ENCODE measurements around the gene ALDH9A1.
"Not testable (repeated sequence)": the region's sequence is repeated elsewhere in the genome, so short reads cannot be mapped to it uniquely, and the experiment has no call there.

Gene ALDH9A1

GRCh38 chr1:165645654-165646366 is 52.6 kb downstream of the ALDH9A1 start:
- DNase-seq (ENCODE audit: low read depth in 2 of 2), result no peak

GRCh38 chr1:165644064-165644735 is 54.2 kb downstream of the ALDH9A1 start:
- DNase-seq (ENCODE audit: low read depth in 2 of 2), result no peak

GRCh38 chr1:165641231-165641987 is 57.0 kb downstream of the ALDH9A1 start:
- no peak for DNase-seq (ENCODE audit: low read depth in 2 of 2)

- no peak for DNase-seq (ENCODE audit: low read depth in 2 of 2)
Observed at GRCh38 chr1:165639821-165640623, 58.3 kb downstream of the ALDH9A1 start.

GRCh38 chr1:165638211-165638610 is 60.2 kb downstream of the ALDH9A1 start:
- DNase-seq (ENCODE audit: low read depth in 2 of 2), result not testable (repeated sequence)

- DNase-seq (ENCODE audit: low read depth in 2 of 2), result peak; percentile 54 to 56
Observed at GRCh38 chr1:165637427-165637826, 60.9 kb downstream of the ALDH9A1 start.

GRCh38 chr1:165635823-165636222 is 62.5 kb downstream of the ALDH9A1 start:
- no peak for DNase-seq (ENCODE audit: low read depth in 2 of 2)

- DNase-seq (ENCODE audit: low read depth in 2 of 2), result no peak
Observed at GRCh38 chr1:165635329-165635728, 63.0 kb downstream of the ALDH9A1 start.

GRCh38 chr1:165634154-165634921 is 64.0 kb downstream of the ALDH9A1 start:
- DNase-seq (ENCODE audit: low read depth in 2 of 2), result no peak

GRCh38 chr1:165633614-165634013 is 64.7 kb downstream of the ALDH9A1 start:
- no peak for DNase-seq (ENCODE audit: low read depth in 2 of 2)

- no peak for DNase-seq (ENCODE audit: low read depth in 2 of 2)
Observed at GRCh38 chr1:165632491-165632890, 65.9 kb downstream of the ALDH9A1 start.

- DNase-seq (ENCODE audit: low read depth in 2 of 2), result no peak
Observed at GRCh38 chr1:165632152-165632469, 66.3 kb downstream of the ALDH9A1 start.

- DNase-seq (ENCODE audit: low read depth in 2 of 2), result peak; percentile 57 to 59
Observed at GRCh38 chr1:165631342-165632151, 66.8 kb downstream of the ALDH9A1 start.

- peak; percentile 96 to 97 for DNase-seq (ENCODE audit: low read depth in 2 of 2)
Observed at GRCh38 chr1:165630629-165631341, 67.6 kb downstream of the ALDH9A1 start, which contains the start of gene MGST3. MGST3 (plus strand) TSS chr1:165631234; CDS start chr1:165649848, 18,614 bp downstream.

GRCh38 chr1:165629848-165630628 is 68.3 kb downstream of the ALDH9A1 start:
- DNase-seq (ENCODE audit: low read depth in 2 of 2), result no peak

- DNase-seq (ENCODE audit: low read depth in 2 of 2), result no peak
Observed at GRCh38 chr1:165629151-165629550, 69.2 kb downstream of the ALDH9A1 start.

- DNase-seq (ENCODE audit: low read depth in 2 of 2), result no peak
Observed at GRCh38 chr1:165628147-165628822, 70.1 kb downstream of the ALDH9A1 start.

GRCh38 chr1:165624441-165624840 is 73.9 kb downstream of the ALDH9A1 start:
- DNase-seq (ENCODE audit: low read depth in 2 of 2), result no peak

All from fibroblast of skin of left quadriceps (primary cell).